PC-3 (cell line): ENCODE results near the gene DAB1.

Experiments
- CTCF ChIP-seq: fragments of 300-600 bp; sonication (generic); conservative IDR thresholded peaks from 2 replicates; pipeline ENCODE4 v1.5.1; 2017; ENCODE audit warnings: antibody characterized with exemption, low read depth, mild to moderate bottlenecking, low read length
- EZH2phosphoT487 ChIP-seq: fragments of 300-600 bp; sonication (generic); IDR thresholded peaks from 2 replicates; pipeline ENCODE4 v1.6.1; 2018; ENCODE audit warnings: mild to moderate bottlenecking, antibody characterized with exemption, low read length, borderline replicate concordance

GRCh38 chr1:57091642-57092041 lies 332.2 kb downstream of the DAB1 start:
- TF ChIP-seq EZH2phosphoT487: no peak
- TF ChIP-seq CTCF: no peak
